Stimulated activated CD4-positive, alpha-beta T cell treated with anti-CD3 and anti-CD28 coated beads, TNF-alpha, amount 100 ng/mL, for 1 hour (primary cell): Measurements from ENCODE around the gene CSE1L.
"Not testable (repeated sequence)": the region's sequence is repeated elsewhere in the genome, so short reads cannot be mapped to it uniquely, and the experiment has no call there.

Experiments used
- DNase-seq, 3 donors: peaks; one replicate each; pipeline ENCODE4 v3.0.0-alpha.2; 2020; ENCODE audit warnings: low read depth in 3 of 3, low spot score in 1 of 3

CSE1L gene, protein sequence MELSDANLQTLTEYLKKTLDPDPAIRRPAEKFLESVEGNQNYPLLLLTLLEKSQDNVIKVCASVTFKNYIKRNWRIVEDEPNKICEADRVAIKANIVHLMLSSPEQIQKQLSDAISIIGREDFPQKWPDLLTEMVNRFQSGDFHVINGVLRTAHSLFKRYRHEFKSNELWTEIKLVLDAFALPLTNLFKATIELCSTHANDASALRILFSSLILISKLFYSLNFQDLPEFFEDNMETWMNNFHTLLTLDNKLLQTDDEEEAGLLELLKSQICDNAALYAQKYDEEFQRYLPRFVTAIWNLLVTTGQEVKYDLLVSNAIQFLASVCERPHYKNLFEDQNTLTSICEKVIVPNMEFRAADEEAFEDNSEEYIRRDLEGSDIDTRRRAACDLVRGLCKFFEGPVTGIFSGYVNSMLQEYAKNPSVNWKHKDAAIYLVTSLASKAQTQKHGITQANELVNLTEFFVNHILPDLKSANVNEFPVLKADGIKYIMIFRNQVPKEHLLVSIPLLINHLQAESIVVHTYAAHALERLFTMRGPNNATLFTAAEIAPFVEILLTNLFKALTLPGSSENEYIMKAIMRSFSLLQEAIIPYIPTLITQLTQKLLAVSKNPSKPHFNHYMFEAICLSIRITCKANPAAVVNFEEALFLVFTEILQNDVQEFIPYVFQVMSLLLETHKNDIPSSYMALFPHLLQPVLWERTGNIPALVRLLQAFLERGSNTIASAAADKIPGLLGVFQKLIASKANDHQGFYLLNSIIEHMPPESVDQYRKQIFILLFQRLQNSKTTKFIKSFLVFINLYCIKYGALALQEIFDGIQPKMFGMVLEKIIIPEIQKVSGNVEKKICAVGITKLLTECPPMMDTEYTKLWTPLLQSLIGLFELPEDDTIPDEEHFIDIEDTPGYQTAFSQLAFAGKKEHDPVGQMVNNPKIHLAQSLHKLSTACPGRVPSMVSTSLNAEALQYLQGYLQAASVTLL

DNA sequence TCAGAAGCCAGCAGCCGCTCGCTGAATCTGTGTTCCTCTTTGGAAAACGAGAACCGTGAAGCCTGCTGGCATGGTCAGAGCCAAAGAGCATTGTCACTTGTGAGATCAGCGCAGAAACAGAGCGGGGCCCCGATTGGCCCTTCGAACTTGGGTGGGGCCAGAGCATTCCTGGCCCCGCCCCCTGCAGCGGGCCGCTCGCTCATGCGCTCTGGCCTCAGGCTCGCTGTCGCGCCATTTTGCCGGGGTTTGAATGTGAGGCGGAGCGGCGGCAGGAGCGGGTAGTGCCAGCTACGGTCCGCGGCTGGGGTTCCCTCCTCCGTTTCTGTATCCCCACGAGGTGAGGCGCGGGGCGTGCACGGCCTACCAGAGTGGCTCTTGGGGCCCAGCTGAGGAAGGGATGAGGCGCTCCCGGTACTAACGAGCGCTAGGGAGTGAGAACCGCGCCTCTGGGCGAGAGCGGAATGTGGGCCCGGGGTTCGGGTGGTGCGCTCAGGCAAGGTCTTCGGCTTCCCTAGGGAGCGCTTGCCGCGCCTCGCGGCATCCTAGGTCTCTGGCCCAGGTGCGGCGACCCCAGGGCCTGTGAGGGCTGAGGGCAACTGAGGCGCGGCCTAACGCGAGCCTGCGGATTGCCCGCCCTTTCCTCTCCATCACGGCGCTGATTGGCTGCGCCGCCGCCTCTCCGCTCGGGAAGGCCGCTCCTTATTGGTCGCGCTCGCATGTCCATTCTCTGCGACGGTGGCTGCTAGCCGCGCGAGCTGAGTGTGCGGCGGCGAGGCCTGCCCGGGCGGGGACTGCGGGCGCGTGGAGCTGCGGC lies at the start of gene CSE1L:
CSE1L (plus strand) TSS at position 226 of the 814 bp plus-strand sequence. CDS start 12,152 bp downstream, outside the sequence.
- peak; percentile 81 to 96 (median 94) for DNase-seq

GRCh38 chr20:48999890-49000870 lies 45.9 kb upstream of the CSE1L start:
- no peak for DNase-seq

GRCh38 chr20:49001741-49002140 lies 44.4 kb upstream of the CSE1L start:
- no peak for DNase-seq

GRCh38 chr20:49006446-49006980 lies 39.6 kb upstream of the CSE1L start:
- no peak for DNase-seq

GRCh38 chr20:49009899-49010631 lies 36.0 kb upstream of the CSE1L start:
- no peak for DNase-seq

DNA sequence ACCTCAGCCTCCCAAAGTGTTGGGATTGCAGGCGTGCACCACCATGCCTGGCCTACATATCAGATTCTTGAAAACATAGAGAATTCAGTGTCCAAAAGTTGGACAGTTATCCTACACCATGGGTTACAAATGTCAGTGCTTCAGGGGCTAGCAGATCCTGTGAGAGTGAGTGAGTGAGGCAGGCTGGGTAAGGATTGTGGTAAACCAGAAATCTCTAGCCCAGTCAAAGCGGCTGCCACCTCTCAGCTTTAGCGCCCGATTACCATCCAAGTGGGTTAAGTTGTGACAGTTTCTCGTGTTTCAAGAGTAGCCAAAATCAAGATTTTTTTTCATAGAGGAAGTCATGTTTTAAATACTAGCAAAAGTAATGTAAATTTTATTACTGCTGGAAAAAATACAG lies 21.9 kb upstream of the CSE1L start:
- DNase-seq, result no peak

- not testable (repeated sequence) for DNase-seq
Measured at GRCh38 chr20:49028177-49028576, 17.9 kb upstream of the CSE1L start.

GRCh38 chr20:49028684-49029083 lies 17.4 kb upstream of the CSE1L start:
- DNase-seq, result no peak

DNA sequence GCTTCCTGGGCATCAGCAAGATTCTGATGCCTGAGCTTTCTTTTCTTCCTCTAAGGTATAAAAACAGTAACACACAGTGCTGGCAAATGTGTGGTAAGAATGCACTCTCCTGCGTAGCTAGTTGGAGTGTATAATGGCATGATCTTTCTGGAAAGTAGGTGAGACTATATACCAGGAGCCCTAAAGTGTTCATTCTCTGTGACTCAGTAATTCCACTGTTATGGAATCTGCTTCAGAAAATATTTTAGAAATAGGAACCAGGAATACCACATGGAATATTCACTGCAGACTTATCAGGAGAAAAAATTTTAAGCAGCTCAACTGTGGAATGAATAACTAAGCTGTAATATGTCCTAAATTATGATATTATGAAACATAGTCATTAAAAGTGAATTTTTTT lies 16.9 kb upstream of the CSE1L start:
- DNase-seq, result no peak

DNA sequence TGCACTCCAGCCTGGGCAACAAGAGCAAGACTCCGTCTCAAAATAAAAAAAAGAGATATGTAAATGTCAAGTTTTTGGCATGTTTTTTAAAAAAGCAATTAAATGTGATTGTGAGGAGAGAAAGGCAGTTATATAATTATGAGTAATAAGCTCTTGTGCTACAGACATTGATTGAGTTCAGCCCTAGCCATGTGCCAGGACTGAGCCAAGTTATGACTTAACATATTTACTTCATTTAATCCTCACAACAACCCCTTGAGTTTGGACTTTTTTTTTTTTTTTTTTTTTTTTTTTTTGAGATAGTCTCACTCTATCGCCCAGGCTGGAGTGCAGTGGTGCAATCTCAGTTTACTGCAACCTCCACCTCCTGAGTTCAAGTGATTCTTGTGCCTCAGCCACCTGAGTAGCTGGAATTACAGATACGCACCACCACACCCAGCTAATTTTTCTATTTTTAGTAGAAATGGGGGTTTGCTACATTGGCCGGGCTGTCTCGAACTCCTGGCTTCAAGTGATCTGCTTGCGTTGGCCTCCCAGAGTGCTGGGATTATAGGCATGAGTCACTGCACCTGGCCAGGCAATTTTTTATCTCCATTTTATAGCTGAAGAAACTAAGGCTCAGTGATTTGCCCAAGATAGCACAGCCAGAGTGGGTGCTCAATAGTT lies 15.0 kb upstream of the CSE1L start:
- no peak for DNase-seq

DNA sequence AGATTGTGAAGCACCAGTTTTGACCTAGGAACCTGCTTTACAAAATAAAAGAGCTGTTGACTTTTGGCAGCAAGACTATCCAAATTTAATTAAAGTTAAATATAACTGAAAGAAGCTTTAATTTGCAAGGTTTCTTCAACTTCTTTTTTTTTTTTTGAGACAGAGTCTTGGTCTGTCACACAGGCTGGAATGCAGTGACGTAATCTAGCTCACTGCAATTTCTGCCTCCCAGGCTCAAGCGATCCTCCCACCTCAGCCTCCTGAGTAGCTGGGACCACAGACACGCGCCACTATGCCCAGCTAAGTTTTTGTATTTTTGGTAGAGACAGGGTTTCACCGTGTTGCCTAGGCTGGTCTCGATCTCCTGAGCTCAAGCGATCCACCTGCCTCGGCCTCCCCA lies 13.7 kb upstream of the CSE1L start:
- DNase-seq, result no peak

- DNase-seq, result no peak
Measured at GRCh38 chr20:49034070-49034732, 11.9 kb upstream of the CSE1L start.

DNA sequence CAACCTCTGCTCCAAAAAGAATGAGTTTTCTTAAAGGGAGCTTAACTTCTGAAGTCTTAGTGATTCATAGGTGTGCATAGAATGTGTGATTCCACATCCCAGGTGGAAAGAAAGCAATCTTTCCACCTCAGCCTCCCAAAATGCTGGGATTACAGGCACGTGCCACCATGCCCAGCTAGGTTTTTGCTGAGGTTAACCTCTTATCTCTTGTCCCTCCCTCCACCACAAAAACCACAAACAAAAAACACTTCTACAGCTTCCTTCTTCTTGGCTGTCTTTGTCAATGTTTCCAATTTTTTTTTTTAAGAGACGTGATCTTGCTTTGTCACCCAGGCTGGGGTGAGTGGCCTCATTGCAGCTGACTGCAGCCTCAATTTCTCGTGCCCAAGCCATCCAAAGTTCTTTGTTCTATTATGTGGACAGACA lies 8.1 kb upstream of the CSE1L start:
- no peak for DNase-seq

GRCh38 chr20:49039854-49040253 lies 6.3 kb upstream of the CSE1L start:
- no peak for DNase-seq

DNA sequence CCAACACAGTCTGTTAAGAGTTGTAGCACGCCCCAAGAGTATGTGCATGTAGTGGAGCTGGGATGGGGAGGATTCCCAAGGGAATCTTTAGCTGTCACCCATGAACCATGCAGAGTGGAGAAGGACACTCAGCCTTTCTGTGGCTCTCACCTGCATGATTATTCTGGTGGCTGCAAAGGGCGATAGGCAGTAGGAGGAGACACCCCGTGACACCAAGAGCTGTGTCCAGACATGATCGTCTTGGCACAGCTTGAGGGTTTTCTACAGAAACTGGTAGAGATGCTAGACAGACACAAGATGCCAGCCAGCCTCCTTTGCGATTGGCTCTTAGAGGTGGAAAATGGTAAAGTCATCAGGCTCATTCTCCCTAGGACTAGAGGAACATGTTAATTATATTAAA lies 3.1 kb upstream of the CSE1L start:
- DNase-seq, result no peak

GRCh38 chr20:49045440-49046086 lies 549 bp upstream of the CSE1L start:
- no peak for DNase-seq

DNA sequence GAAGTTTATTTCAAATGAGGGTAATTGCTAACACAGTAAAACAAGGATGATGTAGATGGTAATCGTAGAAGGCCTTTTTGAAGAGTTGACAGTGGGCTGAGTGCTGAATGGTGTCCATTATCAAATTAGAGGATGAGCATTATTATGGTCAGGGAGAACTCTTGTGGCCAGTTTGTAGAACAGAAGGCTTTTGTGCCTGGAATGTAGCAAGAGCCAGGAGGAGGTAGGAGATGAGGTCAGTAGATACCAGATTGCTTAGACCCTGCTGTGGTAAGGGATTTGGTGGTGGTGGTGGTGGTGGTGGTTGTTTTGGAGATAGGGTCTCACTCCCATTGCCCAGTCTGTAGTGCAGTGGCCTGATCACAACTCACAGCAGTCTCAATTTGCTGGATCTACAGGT lies 6.2 kb downstream of the CSE1L start:
- DNase-seq, result no peak
